ENCODE results near the gene RPS16.

RPS16 gene

DNA sequence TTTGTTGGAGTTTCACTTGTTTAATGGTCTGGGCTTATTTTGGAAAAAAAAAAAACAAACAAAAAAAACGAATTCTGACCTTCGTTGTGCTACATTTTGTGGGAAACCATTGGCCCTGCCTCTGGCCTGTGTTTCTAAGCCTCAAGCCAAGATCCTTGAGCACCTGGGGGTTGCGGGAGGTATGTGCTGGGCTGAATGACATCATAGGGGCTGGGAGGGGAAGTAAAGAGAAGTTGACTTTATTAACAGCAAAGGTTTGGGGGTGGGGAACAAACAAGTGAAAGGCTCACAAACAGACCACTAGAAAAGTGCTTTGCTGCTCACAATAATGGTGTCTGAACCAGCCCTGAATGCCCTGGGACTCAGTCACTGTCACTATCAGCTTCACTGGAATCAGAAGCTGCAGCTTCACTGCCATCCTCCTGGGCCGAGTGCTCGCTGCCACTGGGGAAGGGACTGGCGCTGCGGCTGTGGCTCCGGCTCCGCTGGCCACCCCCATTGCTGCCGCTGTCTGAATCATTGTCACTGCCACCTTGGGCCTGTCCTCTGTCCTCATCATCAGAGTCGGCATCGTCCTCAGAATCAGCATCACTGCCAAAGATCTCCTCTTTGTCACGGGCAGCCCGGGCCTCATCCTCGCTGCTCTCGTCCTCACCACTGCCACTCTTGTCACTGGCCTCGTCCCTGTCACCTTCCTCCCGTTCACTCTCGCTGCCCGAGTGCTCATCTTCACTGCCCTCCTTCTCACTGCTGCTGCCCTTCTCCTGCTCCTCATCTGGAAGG is 49.9 kb downstream of the RPS16 start:
- TF ChIP-seq TCF12 (IDR thresholded peaks at IDR 0.05; ENCODE audit: low read depth) (no peak), NFIC (IDR thresholded peaks at IDR 0.05) (no peak), TEAD4 (IDR thresholded peaks at IDR 0.05) (no peak), CREB1 (IDR thresholded peaks at IDR 0.05; ENCODE audit: low read depth) (no peak), YY1 (IDR thresholded peaks at IDR 0.05; ENCODE audit: low read depth) (no peak), FOXM1 (IDR thresholded peaks at IDR 0.05; ENCODE audit: borderline replicate concordance, low read depth) (no peak), EP300 (IDR thresholded peaks at IDR 0.05; ENCODE audit: borderline replicate concordance) (no peak), CEBPB (IDR thresholded peaks at IDR 0.05) (no peak), TAF1 (IDR thresholded peaks at IDR 0.05; ENCODE audit: low read depth) (no peak), EGR1 (IDR thresholded peaks at IDR 0.05) (no peak), ZBTB7A (IDR thresholded peaks at IDR 0.05; ENCODE audit: low read depth) (no peak), RAD21 (IDR thresholded peaks at IDR 0.05; ENCODE audit: low read depth) (no peak)
- TF ChIP-seq, protein P1, sequence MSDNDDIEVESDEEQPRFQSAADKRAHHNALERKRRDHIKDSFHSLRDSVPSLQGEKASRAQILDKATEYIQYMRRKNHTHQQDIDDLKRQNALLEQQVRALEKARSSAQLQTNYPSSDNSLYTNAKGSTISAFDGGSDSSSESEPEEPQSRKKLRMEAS (IDR thresholded peaks at IDR 0.05): no peak
- TF ChIP-seq, protein P2, sequence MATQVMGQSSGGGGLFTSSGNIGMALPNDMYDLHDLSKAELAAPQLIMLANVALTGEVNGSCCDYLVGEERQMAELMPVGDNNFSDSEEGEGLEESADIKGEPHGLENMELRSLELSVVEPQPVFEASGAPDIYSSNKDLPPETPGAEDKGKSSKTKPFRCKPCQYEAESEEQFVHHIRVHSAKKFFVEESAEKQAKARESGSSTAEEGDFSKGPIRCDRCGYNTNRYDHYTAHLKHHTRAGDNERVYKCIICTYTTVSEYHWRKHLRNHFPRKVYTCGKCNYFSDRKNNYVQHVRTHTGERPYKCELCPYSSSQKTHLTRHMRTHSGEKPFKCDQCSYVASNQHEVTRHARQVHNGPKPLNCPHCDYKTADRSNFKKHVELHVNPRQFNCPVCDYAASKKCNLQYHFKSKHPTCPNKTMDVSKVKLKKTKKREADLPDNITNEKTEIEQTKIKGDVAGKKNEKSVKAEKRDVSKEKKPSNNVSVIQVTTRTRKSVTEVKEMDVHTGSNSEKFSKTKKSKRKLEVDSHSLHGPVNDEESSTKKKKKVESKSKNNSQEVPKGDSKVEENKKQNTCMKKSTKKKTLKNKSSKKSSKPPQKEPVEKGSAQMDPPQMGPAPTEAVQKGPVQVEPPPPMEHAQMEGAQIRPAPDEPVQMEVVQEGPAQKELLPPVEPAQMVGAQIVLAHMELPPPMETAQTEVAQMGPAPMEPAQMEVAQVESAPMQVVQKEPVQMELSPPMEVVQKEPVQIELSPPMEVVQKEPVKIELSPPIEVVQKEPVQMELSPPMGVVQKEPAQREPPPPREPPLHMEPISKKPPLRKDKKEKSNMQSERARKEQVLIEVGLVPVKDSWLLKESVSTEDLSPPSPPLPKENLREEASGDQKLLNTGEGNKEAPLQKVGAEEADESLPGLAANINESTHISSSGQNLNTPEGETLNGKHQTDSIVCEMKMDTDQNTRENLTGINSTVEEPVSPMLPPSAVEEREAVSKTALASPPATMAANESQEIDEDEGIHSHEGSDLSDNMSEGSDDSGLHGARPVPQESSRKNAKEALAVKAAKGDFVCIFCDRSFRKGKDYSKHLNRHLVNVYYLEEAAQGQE (IDR thresholded peaks at IDR 0.05; ENCODE audit: low read depth): no peak
- TF ChIP-seq, protein P3, sequence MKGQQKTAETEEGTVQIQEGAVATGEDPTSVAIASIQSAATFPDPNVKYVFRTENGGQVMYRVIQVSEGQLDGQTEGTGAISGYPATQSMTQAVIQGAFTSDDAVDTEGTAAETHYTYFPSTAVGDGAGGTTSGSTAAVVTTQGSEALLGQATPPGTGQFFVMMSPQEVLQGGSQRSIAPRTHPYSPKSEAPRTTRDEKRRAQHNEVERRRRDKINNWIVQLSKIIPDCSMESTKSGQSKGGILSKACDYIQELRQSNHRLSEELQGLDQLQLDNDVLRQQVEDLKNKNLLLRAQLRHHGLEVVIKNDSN (IDR thresholded peaks at IDR 0.05): no peak

DNA sequence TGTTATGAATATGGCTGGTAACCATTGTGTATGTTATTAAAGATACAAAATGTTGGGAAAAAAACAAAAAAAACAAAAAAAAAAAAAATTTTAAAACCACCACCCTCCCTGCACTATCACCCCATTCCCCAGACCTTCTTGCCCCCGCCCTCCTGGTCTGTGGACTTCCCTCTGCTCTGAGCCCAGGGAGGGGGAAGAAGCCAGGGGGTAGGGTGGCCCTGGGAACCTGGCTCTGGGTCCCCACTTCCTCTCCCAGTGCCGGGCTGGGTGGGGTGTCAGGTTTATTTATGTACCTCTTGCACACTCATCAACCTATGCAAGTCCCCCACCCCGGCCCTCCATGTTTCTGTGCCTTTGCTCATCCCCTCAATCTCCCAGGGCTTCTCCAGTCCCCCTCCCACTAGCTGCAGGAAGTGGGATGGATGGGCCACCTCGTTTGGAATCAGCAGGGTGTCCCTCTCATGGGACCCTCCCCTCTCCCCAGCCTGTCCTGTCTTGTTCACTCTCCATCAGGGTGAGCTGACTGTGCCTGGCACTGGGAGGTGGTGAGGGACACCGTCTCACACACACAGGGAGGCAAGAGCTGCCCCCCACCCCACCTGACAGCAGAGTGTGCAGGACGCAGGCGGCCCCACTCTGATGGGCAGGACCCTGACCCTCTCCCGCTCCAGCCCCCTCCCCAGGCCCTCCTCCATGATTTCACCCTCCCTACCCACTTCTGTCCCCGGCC is 50.7 kb downstream of the RPS16 start:
- TF ChIP-seq CREB1 (IDR thresholded peaks at IDR 0.05; ENCODE audit: low read depth) (no peak), FOXM1 (IDR thresholded peaks at IDR 0.05; ENCODE audit: borderline replicate concordance, low read depth) (no peak), ZBTB7A (IDR thresholded peaks at IDR 0.05; ENCODE audit: low read depth) (no peak), NFIC (IDR thresholded peaks at IDR 0.05) (no peak), YY1 (IDR thresholded peaks at IDR 0.05; ENCODE audit: low read depth) (no peak), EGR1 (IDR thresholded peaks at IDR 0.05) (no peak), RAD21 (IDR thresholded peaks at IDR 0.05; ENCODE audit: low read depth) (no peak), EP300 (IDR thresholded peaks at IDR 0.05; ENCODE audit: borderline replicate concordance) (no peak), TEAD4 (IDR thresholded peaks at IDR 0.05) (no peak), TAF1 (IDR thresholded peaks at IDR 0.05; ENCODE audit: low read depth) (no peak), CEBPB (IDR thresholded peaks at IDR 0.05) (no peak)
- TF ChIP-seq, protein P2 (IDR thresholded peaks at IDR 0.05; ENCODE audit: low read depth): no peak
- TF ChIP-seq, protein P1 (IDR thresholded peaks at IDR 0.05): no peak
- TF ChIP-seq, protein P3 (IDR thresholded peaks at IDR 0.05): no peak
